HepG2 (cell line): ENCODE data around the gene NUDT6. TPM values are rescaled to one million over a fixed set of nuclear protein-coding genes. Genes with fewer than 3 reads are reported as not detected.

Experiments
- FOSL1 ChIP-seq: sonication (generic); formaldehyde crosslinking; IDR thresholded peaks from 2 replicates; pipeline ENCODE4 v1.9.0; 2021; ENCODE audit warnings: missing genetic modification reagents, borderline replicate concordance
- GATA4 ChIP-seq: sonication (generic); IDR thresholded peaks from 2 replicates; pipeline ENCODE4 v1.6.1; 2016; ENCODE audit warnings: antibody characterized with exemption, low read depth, borderline replicate concordance
- GPN1 ChIP-seq: sonication (generic); formaldehyde crosslinking; IDR thresholded peaks from 2 replicates; pipeline ENCODE4 v1.5.1; 2020; ENCODE audit warnings: missing genetic modification reagents, borderline replicate concordance
- JDP2 ChIP-seq: sonication (generic); formaldehyde crosslinking; IDR thresholded peaks from 2 replicates; pipeline ENCODE4 v1.8.1; 2022; ENCODE audit warnings: missing genetic modification reagents, borderline replicate concordance
- MTA3 ChIP-seq: sonication (generic); formaldehyde crosslinking; IDR thresholded peaks from 2 replicates; pipeline ENCODE4 v1.4.0; 2020; ENCODE audit warnings: missing genetic modification reagents
- NFIC ChIP-seq: IDR thresholded peaks from 2 replicates; pipeline ENCODE4 v1.6.1; 2012; ENCODE audit warnings: mild to moderate bottlenecking, low read length, inconsistent platforms
- PHF20 ChIP-seq: sonication (generic); formaldehyde crosslinking; IDR thresholded peaks from 2 replicates; pipeline ENCODE4 v1.5.0; 2020; ENCODE audit warnings: mild to moderate bottlenecking, missing genetic modification reagents
- PHF8 ChIP-seq: sonication (generic); formaldehyde crosslinking; IDR thresholded peaks from 2 replicates; pipeline ENCODE4 v1.5.0; 2020; ENCODE audit warnings: missing genetic modification reagents
- PLRG1 ChIP-seq: fragments of 450-650 bp; conservative IDR thresholded peaks from 2 replicates; pipeline ENCODE4 v1.6.1; 2016
- RBFOX2 ChIP-seq: fragments of 200-400 bp; formaldehyde crosslinking; IDR thresholded peaks from 2 replicates; pipeline ENCODE4 v1.6.1; 2017; ENCODE audit warnings: low read depth, mild to moderate bottlenecking, low read length
- RELA ChIP-seq: sonication (generic); formaldehyde crosslinking; IDR thresholded peaks from 2 replicates; pipeline ENCODE4 v1.4.0; 2020; ENCODE audit warnings: missing genetic modification reagents
- SALL1 ChIP-seq: sonication (generic); formaldehyde crosslinking; IDR thresholded peaks from 2 replicates; pipeline ENCODE4 v1.8.0; 2022; ENCODE audit warnings: mild to moderate bottlenecking, missing genetic modification reagents
- SALL2 ChIP-seq: sonication (generic); formaldehyde crosslinking; IDR thresholded peaks from 2 replicates; pipeline ENCODE4 v1.8.1; 2023; ENCODE audit warnings: mild to moderate bottlenecking, missing genetic modification reagents, inconsistent platforms
- SIX4 ChIP-seq: sonication (generic); formaldehyde crosslinking; IDR thresholded peaks from 2 replicates; pipeline ENCODE4 v1.4.0; 2020; ENCODE audit warnings: missing genetic modification reagents
- SOX5 ChIP-seq: IDR thresholded peaks from 2 replicates; pipeline ENCODE4 v1.6.1; 2016; ENCODE audit warnings: borderline replicate concordance
- SP2 ChIP-seq: sonication (generic); formaldehyde crosslinking; IDR thresholded peaks from 2 replicates; pipeline ENCODE4 v1.5.1; 2020; ENCODE audit warnings: mild to moderate bottlenecking, missing genetic modification reagents
- STAG1 ChIP-seq: sonication (generic); formaldehyde crosslinking; IDR thresholded peaks from 2 replicates; pipeline ENCODE4 v1.4.0; 2020; ENCODE audit warnings: missing genetic modification reagents
- ZC3H4 ChIP-seq: sonication (generic); formaldehyde crosslinking; IDR thresholded peaks from 2 replicates; pipeline ENCODE4 v1.4.0; 2020; ENCODE audit warnings: missing genetic modification reagents, borderline replicate concordance
- ZNF17 ChIP-seq: sonication (generic); formaldehyde crosslinking; IDR thresholded peaks from 2 replicates; pipeline ENCODE4 v1.5.0; 2020; ENCODE audit warnings: mild to moderate bottlenecking, missing genetic modification reagents
- ZNF296 ChIP-seq: sonication (generic); formaldehyde crosslinking; conservative IDR thresholded peaks from 2 replicates; pipeline ENCODE4 v1.5.0; 2020; ENCODE audit warnings: mild to moderate bottlenecking, missing genetic modification reagents
- ZNF30 ChIP-seq: sonication (generic); formaldehyde crosslinking; IDR thresholded peaks from 2 replicates; pipeline ENCODE4 v1.5.0; 2020; ENCODE audit warnings: mild to moderate bottlenecking, missing genetic modification reagents
- ZNF317 ChIP-seq: sonication (generic); formaldehyde crosslinking; IDR thresholded peaks from 2 replicates; pipeline ENCODE4 v1.5.0; 2020; ENCODE audit warnings: mild to moderate bottlenecking, missing genetic modification reagents
- ZNF331 ChIP-seq: sonication (generic); formaldehyde crosslinking; IDR thresholded peaks from 2 replicates; pipeline ENCODE4 v1.4.0; 2020; ENCODE audit warnings: missing genetic modification reagents
- ZSCAN12 ChIP-seq: sonication (generic); formaldehyde crosslinking; IDR thresholded peaks from 2 replicates; pipeline ENCODE4 v1.9.0; 2021; ENCODE audit warnings: mild to moderate bottlenecking, missing genetic modification reagents
- ZSCAN31 ChIP-seq: sonication (generic); formaldehyde crosslinking; IDR thresholded peaks from 2 replicates; pipeline ENCODE4 v1.5.0; 2020; ENCODE audit warnings: low read depth, mild to moderate bottlenecking, missing genetic modification reagents
- polyA plus RNA-seq, 8 experiments: library from polyadenylated mRNA; depleted of rRNA in 3 of 8; stranded (reverse) in 7 of 8; unstranded in 1 of 8; fragments of >200 nt; fragmentation: Illumina TruSeq in 4 of 8; extraction: Trizol in 4 of 8; gene quantifications; 2 replicates each; pipeline versions ENCODE4 v1.2.1 to v1.2.3, GENCODE V29; 2011 to 2016; ENCODE audit warnings: low read depth in 4 of 8, missing spikeins in 1 of 8, mixed read lengths in 1 of 8; ENCODE audit not compliant: insufficient read depth in 1 of 8
- total RNA-seq, 5 experiments: library from RNA; depleted of rRNA; stranded (reverse); fragments of >200 nt; fragmentation: Illumina TruSeq; extraction: Trizol; gene quantifications; 2 replicates each; pipeline ENCODE4 v1.2.3, GENCODE V29; 2016; ENCODE audit warnings: low read depth in 1 of 5
- TF ChIP-seq, protein P1 (sequence below): sonication (generic); formaldehyde crosslinking; IDR thresholded peaks from 2 replicates; pipeline ENCODE4 v1.5.0; 2020; ENCODE audit warnings: mild to moderate bottlenecking, missing genetic modification reagents
- TF ChIP-seq, protein P2 (sequence below): sonication (generic); formaldehyde crosslinking; IDR thresholded peaks from 2 replicates; pipeline ENCODE4 v1.4.0; 2020; ENCODE audit warnings: missing genetic modification reagents
- TF ChIP-seq, protein P3 (sequence below): sonication (generic); formaldehyde crosslinking; IDR thresholded peaks from 2 replicates; pipeline ENCODE4 v1.5.0; 2020; ENCODE audit warnings: mild to moderate bottlenecking, low read depth, missing genetic modification reagents, borderline replicate concordance

Gene NUDT6
- total and polyA plus RNA-seq, 2 of the 13 experiments (the other 11 are each of a cell fraction or from before 2014, with no cell fraction given) = 4.8 to 8.3 TPM

DNA sequence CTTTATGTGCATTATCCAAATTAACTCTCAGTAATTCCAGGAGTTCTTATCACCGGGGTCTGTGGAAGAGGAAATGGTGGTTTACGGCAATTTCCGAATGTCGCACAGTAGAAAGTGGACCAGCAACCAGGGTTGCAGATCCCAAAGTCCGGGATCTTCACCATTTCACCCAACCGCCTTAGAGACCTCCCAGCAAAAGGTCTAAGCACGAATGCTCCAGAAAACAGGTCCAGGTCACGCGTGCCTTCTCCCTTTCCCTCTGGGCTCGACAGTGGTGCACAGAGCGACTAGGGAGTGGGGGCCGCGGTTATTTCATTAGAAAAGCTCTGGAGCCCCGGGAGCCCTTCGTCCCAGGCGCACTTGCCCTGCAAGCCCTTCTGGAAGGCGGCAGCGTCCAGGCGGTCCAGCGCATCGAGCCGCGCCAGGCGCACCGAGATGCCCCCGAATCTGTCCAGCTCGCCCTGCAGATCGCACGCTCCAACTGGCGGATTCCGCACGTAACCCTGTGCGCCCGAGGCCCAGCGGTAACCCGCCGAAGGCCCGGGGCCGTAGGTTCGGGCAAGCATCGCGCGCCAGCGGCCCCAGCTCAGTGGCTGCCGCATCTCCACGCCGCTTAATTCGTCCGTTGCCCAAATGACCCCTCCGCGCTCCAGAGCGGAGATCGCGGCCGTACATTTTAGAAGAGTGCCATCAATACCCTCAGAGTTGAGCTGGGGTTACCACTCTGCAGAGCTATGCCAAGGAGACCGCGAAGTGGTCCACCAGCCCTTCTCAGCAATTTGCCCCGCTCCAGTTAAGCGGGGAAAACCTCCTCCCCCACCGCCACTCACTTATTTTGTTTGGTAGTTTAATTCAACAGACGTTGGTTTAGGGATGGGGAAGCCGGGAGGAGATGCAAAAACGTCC lies at the start of gene NUDT6 (continued):
- TF ChIP-seq PLRG1 (no peak), SALL1 (CRISPR knock-in tag) (peak; percentile 76), MTA3 (CRISPR knock-in tag) (no peak), ZSCAN31 (CRISPR knock-in tag) (no peak), GPN1 (no peak), NFIC (0 out of 2 replicates have a peak, but pooled peaks have one; percentile 16), ZC3H4 (CRISPR knock-in tag) (no peak), ZNF296 (CRISPR knock-in tag) (0 out of 2 replicates have a peak, but pooled peaks have one; percentile 40), PHF20 (peak; percentile 51), ZNF17 (CRISPR knock-in tag) (no peak), FOSL1 (no peak), ZNF317 (CRISPR knock-in tag) (peak; percentile 43; the same call in 1 of the 2 replicates), ZNF331 (peak; percentile 56; the same call in 1 of the 2 replicates), GATA4 (no peak), JDP2 (CRISPR knock-in tag) (no peak), SALL2 (CRISPR knock-in tag) (peak; percentile 46; the same call in 1 of the 2 replicates), ZSCAN12 (CRISPR knock-in tag) (no peak), ZNF30 (CRISPR knock-in tag) (0 out of 2 replicates have a peak, but pooled peaks have one; percentile 32), SP2 (CRISPR knock-in tag) (no peak), PHF8 (peak; percentile 87), RBFOX2 (peak; percentile 98), SIX4 (no peak), STAG1 (CRISPR knock-in tag) (no peak), RELA (no peak), SOX5 (CRISPR knock-in tag) (no peak)
- TF ChIP-seq, protein P1, sequence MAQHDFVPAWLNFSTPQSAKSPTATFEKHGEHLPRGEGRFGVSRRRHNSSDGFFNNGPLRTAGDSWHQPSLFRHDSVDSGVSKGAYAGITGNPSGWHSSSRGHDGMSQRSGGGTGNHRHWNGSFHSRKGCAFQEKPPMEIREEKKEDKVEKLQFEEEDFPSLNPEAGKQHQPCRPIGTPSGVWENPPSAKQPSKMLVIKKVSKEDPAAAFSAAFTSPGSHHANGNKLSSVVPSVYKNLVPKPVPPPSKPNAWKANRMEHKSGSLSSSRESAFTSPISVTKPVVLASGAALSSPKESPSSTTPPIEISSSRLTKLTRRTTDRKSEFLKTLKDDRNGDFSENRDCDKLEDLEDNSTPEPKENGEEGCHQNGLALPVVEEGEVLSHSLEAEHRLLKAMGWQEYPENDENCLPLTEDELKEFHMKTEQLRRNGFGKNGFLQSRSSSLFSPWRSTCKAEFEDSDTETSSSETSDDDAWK (CRISPR knock-in tag) = no peak
- TF ChIP-seq, protein P2, sequence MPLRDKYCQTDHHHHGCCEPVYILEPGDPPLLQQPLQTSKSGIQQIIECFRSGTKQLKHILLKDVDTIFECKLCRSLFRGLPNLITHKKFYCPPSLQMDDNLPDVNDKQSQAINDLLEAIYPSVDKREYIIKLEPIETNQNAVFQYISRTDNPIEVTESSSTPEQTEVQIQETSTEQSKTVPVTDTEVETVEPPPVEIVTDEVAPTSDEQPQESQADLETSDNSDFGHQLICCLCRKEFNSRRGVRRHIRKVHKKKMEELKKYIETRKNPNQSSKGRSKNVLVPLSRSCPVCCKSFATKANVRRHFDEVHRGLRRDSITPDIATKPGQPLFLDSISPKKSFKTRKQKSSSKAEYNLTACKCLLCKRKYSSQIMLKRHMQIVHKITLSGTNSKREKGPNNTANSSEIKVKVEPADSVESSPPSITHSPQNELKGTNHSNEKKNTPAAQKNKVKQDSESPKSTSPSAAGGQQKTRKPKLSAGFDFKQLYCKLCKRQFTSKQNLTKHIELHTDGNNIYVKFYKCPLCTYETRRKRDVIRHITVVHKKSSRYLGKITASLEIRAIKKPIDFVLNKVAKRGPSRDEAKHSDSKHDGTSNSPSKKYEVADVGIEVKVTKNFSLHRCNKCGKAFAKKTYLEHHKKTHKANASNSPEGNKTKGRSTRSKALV (CRISPR knock-in tag) = no peak; the same call in 1 of the 2 replicates
- TF ChIP-seq, protein P3, sequence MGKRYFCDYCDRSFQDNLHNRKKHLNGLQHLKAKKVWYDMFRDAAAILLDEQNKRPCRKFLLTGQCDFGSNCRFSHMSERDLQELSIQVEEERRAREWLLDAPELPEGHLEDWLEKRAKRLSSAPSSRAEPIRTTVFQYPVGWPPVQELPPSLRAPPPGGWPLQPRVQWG = no peak
